SKM-1 (cell line): ENCODE results near the gene TMPRSS9.
"Not testable (repeated sequence)": the region's sequence is repeated elsewhere in the genome, so short reads cannot be mapped to it uniquely, and the experiment has no call there.

Experiments
- DNase-seq: peaks from one replicate; lab custom pipeline; 2025; ENCODE audit not compliant: unreplicated experiment; lab: John Stamatoyannopoulos, UW

The TMPRSS9 gene

DNA sequence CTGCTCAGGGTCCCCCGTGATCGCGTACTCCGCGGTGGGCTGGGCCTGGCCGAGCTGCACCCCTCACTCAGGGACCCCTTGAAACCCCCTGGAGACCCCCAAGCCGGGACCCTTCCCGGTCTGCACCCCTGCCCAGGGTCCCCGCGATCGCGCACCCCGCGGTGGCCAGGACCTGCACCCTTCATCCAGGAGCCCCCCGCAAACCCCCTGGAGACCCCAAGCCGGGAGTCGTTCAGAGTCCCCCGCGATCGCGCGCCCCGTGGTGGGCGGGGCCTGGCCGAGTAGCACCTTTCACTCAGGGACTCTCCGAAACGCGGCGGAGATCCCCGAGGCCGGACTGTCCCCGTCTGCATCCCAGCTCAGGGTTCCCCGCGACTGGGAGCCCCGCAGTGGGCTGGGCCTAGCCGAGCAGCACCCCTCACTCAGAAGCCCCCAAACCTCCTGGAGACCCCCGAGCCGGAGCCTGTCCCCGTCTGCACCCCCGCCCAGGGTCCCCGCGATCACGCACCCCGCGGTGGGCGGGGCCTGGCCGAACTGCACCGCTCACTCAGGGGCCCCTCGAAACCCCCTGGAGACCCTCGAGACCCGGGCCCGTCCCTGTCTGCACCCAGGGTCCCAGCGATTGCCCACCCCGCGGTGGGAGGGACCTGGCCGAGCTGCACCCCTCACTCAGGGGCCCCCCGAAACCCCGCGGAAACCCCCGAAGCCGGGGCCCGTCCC, 95.9 kb downstream of the TMPRSS9 start:
- DNase-seq: no peak

DNA sequence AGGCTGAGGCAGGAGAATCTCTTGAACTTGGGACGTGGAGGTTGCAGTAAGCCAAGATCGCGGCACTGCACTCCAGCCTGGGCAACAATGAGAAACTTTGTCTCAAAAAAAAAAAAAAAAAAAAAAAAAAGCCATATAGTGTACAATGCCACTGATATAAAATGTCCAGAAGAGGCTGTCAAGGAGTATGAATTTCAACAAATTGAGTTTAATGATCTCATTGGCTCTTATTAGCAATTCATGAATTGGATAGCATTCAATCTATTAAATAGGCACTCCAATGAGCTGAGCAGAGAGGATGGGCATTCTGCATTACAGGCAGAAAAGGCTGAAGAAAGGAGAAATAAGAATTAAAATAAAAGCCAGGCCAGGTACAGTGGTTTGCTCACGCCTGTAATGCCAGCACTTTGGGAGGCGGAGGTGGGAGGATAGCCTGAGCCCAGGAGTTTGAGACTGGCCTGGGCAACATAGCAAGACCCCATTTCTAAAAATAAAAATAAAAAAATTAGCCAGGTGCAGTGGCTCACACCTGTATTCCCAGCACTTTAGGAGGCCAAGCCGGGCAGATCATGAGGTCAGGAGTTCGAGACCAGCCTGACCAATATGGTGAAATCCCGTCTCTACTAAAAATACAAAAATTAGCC, 97.5 kb downstream of the TMPRSS9 start:
- DNase-seq: no peak

- DNase-seq: no peak
Measured at GRCh38 chr19:2458054-2458453, 98.0 kb downstream of the TMPRSS9 start.

DNA sequence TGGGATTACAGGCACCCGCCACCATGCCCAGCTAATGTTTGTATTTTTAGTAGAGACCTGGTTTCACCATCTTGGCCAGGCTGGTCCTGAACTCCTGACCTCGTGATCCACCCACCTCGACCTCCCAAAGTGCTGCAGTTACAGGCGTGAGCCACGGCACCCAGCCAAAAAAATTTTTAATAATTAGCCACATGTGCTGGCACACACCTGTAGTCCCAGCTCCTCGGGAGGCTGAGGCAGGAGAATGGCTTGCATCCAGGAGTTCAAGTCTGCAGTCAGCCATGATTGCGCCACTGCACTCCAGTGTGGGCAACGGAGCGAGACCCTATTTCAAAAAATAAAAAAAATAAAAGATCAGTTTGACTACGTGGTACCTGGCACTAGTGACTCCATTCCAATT, 98.7 kb downstream of the TMPRSS9 start:
- not testable (repeated sequence) for DNase-seq

GRCh38 chr19:2460245-2460644, 100.2 kb downstream of the TMPRSS9 start:
- DNase-seq: no peak

DNA sequence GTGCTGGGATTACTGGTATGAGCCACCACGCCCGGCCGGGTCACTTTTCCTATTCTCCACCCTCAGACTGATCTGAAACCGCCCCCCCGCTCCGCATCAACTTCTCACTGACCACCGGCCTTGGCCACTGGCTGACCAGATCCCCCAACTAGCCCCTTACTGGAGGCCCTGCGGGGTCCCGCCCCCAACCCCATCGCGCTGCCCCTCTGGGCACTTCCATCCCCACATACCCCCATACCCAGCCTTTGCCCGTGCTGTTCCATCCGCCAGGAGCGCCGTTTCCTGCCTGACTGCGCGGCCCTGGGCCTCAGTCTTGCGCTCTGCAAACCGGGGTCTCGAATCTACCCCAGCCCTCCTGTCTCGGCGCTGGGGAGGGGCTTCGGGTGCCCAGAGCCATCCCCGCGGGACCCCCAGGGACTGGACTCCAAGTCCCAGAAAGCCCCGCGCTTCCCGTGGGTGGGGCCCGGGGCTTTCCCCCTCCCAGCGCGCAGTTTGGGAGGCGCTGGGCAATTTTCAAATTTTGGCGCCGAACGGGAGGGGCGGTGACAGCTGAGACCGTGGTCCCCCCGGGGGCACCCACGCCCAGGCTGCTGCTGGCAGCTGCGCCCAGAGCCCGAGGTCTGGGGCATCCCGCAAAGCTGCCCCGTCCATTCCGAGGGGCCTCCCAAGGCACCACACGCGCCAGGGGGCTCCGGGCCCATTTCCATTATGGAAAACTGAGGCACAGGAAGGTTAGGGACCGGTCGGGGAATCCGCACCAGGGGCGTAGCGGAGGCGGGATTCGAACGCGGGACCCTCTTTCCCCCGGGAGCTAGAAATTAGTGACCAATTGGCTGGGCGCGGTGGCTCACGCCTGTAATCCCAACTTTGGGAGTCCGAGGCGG, 101.9 kb downstream of the TMPRSS9 start:
- no peak for DNase-seq

GRCh38 chr19:2462635-2463421, 102.8 kb downstream of the TMPRSS9 start:
- DNase-seq: no peak

GRCh38 chr19:2463694-2464093, 103.6 kb downstream of the TMPRSS9 start:
- DNase-seq: not testable (repeated sequence)

GRCh38 chr19:2464389-2464788, 104.3 kb downstream of the TMPRSS9 start:
- DNase-seq: no peak

- DNase-seq: no peak
Measured at GRCh38 chr19:2468596-2468995, 108.5 kb downstream of the TMPRSS9 start.

- no peak for DNase-seq
Measured at GRCh38 chr19:2469102-2469914, 109.2 kb downstream of the TMPRSS9 start.

DNA sequence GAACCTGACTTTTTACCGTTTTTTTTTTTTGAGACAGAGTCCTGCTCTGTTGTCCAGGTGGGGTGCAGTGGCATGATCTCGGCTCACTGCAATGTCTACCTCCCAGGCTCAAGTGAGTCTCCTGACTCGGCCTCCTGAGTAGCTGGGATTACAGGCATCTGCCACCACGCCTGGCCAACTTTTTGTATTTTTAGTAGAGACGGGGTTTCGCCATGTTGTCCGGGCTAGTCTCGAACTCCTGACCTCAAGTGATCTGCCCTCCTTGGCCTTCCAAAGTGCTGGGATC, 109.8 kb downstream of the TMPRSS9 start:
- not testable (repeated sequence) for DNase-seq

- DNase-seq: peak; percentile 62
Measured at GRCh38 chr19:2474232-2475017, 114.4 kb downstream of the TMPRSS9 start.

DNA sequence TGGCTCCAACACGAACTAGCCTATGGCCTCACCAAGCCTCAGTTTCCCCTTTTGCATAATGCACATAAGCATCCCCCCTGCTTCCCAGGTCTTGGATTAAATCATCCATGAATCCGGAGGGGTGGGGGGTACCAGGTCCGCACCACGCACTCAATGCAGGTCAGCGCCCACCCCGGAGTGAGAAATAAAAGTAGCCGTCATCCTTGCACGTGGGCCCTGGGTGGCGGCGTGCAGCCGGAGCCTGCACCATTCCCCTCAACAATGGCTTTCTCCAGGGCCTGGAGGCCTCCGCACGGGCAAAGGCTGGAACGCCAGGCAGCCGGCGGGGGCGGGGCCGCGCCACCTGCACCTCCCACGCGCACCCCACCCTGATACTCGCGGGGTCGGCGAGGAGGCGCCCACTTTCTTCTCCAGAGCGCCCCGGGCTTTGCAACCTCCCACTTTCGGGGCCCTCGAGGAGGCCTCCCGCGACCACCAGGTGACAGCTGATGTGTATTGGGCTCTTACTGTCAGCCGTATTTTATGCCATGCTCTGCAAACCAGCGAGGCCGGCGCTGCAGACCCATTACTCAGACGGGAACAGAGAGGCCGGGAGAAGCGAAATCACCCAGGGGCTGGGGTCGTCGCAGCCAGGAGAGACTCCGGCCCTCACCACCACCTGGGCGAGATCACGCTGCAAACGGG, 115.1 kb downstream of the TMPRSS9 start:
- no peak for DNase-seq
